H9 (cell line): ENCODE results near the gene FAHD2A. TPM values are rescaled to one million over a fixed set of nuclear protein-coding genes. Genes with fewer than 3 reads are reported as not detected.

Experiments
- DNase-seq: peaks from one replicate; pipeline ENCODE4 v3.0.0-alpha.2; 2017
- H2AFZ ChIP-seq: one replicate; pipeline ENCODE4 v1.6.1; 2013; ENCODE audit warnings: mild to moderate bottlenecking, low read length, control low read depth, moderate library complexity
- H2AK5ac ChIP-seq: 2 replicates; pipeline ENCODE4 v1.6.1; 2013; ENCODE audit warnings: low read length, control low read depth, mixed read lengths; ENCODE audit not compliant: insufficient read length
- H2BK120ac ChIP-seq: one replicate; pipeline ENCODE4 v1.6.1; 2013; ENCODE audit warnings: low read depth, mild to moderate bottlenecking, low read length, control low read depth, inconsistent platforms; ENCODE audit not compliant: poor library complexity, severe bottlenecking
- H2BK12ac ChIP-seq: 2 replicates; pipeline ENCODE4 v1.6.1; 2013; ENCODE audit warnings: low read length, control low read depth, mixed read lengths, low read depth; ENCODE audit not compliant: insufficient read length
- H2BK15ac ChIP-seq: 2 replicates; pipeline ENCODE4 v1.6.1; 2013; ENCODE audit warnings: low read depth, low read length, control low read depth
- H2BK20ac ChIP-seq: one replicate; pipeline ENCODE4 v1.6.1; 2013; ENCODE audit warnings: low read depth, mild to moderate bottlenecking, low read length, control low read depth, inconsistent platforms; ENCODE audit not compliant: poor library complexity, severe bottlenecking
- H2BK5ac ChIP-seq: 2 replicates; pipeline ENCODE4 v1.6.1; 2013; ENCODE audit warnings: low read length, control low read depth, mixed read lengths; ENCODE audit not compliant: insufficient read length
- H3K14ac ChIP-seq: 2 replicates; pipeline ENCODE4 v1.6.1; 2013; ENCODE audit warnings: low read length, control low read depth; ENCODE audit not compliant: insufficient read depth
- H3K18ac ChIP-seq: 2 replicates; pipeline ENCODE4 v1.6.1; 2013; ENCODE audit warnings: low read depth, mild to moderate bottlenecking, mixed read lengths, low read length, control low read depth; ENCODE audit not compliant: insufficient read length
- H3K23ac ChIP-seq: 2 replicates; pipeline ENCODE4 v1.6.1; 2013; ENCODE audit warnings: low read length, control low read depth, mixed read lengths, low read depth; ENCODE audit not compliant: insufficient read length
- H3K23me2 ChIP-seq: 2 replicates; pipeline ENCODE4 v1.6.1; 2013; ENCODE audit warnings: low read depth, mild to moderate bottlenecking, mixed read lengths, low read length, control low read depth; ENCODE audit not compliant: insufficient read length, poor library complexity, severe bottlenecking
- H3K27ac ChIP-seq: 2 replicates; pipeline ENCODE4 v1.5.1; 2013; ENCODE audit warnings: low read length, control low read depth, mixed read lengths, low read depth; ENCODE audit not compliant: insufficient read length
- H3K27me3 ChIP-seq: 2 replicates; pipeline ENCODE4 v1.6.1; 2013; ENCODE audit warnings: low read length, control low read depth, inconsistent platforms; ENCODE audit not compliant: insufficient read depth
- H3K4ac ChIP-seq: 2 replicates; pipeline ENCODE4 v1.6.1; 2013; ENCODE audit warnings: low read depth, mild to moderate bottlenecking, control low read depth, inconsistent platforms, low read length, moderate library complexity
- H3K4me1 ChIP-seq: 2 replicates; pipeline ENCODE4 v1.6.1; 2013; ENCODE audit warnings: low read length, control low read depth, inconsistent platforms; ENCODE audit not compliant: insufficient read depth
- H3K4me2 ChIP-seq: 2 replicates; pipeline ENCODE4 v1.6.1; 2013; ENCODE audit warnings: low read length, control low read depth, mixed read lengths; ENCODE audit not compliant: insufficient read length, insufficient read depth
- H3K56ac ChIP-seq: 2 replicates; pipeline ENCODE4 v1.6.1; 2013; ENCODE audit warnings: low read depth, mild to moderate bottlenecking, mixed read lengths, low read length, control low read depth; ENCODE audit not compliant: insufficient read length
- H3K79me1 ChIP-seq: 2 replicates; pipeline ENCODE4 v1.6.1; 2013; ENCODE audit warnings: low read depth, mild to moderate bottlenecking, moderate library complexity, low read length, control low read depth, inconsistent platforms; ENCODE audit not compliant: insufficient read depth, poor library complexity, severe bottlenecking
- H3K79me2 ChIP-seq: 2 replicates; pipeline ENCODE4 v1.6.1; 2013; ENCODE audit warnings: low read length, control low read depth, inconsistent platforms; ENCODE audit not compliant: insufficient read depth
- H3K9ac ChIP-seq: 2 replicates; pipeline ENCODE4 v1.6.1; 2013; ENCODE audit warnings: low read length, control low read depth, mixed read lengths; ENCODE audit not compliant: insufficient read length; ENCODE audit errors: extremely low read depth
- H3K9me3 ChIP-seq: one replicate; pipeline ENCODE4 v1.6.1; 2013; ENCODE audit warnings: low read depth, low read length, inconsistent platforms; ENCODE audit not compliant: control insufficient read depth
- H3T11ph ChIP-seq: one replicate; pipeline ENCODE4 v1.6.1; 2013; ENCODE audit warnings: mild to moderate bottlenecking, low read length, control low read depth, inconsistent platforms
- H4K20me1 ChIP-seq: one replicate; pipeline ENCODE4 v1.6.1; 2013; ENCODE audit not compliant: control insufficient read depth, insufficient read length, insufficient read depth
- H4K5ac ChIP-seq: 2 replicates; pipeline ENCODE4 v1.6.1; 2013; ENCODE audit warnings: low read depth, mild to moderate bottlenecking, mixed read lengths, low read length, control low read depth; ENCODE audit not compliant: insufficient read length
- H4K8ac ChIP-seq: replicated peaks from 2 replicates; pipeline ENCODE4 v1.6.1; 2013; ENCODE audit warnings: low read length, control low read depth, mixed read lengths, low read depth; ENCODE audit not compliant: insufficient read length
- H4K91ac ChIP-seq: 2 replicates; pipeline ENCODE4 v1.6.1; 2013; ENCODE audit warnings: low read depth, mild to moderate bottlenecking, moderate library complexity, mixed read lengths, low read length, control low read depth; ENCODE audit not compliant: insufficient read length
- H3K27ac Mint-ChIP-seq, 3 experiments: 2 replicates in 2 of 3; 3 replicates in 1 of 3; pipeline ENCODE4 v1.8.0; 2020 to 2021; ENCODE audit warnings: mixed read lengths in 3 of 3, mild to moderate bottlenecking in 1 of 3, moderate library complexity in 1 of 3
- H3K27me3 Mint-ChIP-seq: 2 replicates; pipeline ENCODE4 v1.8.0; 2021; ENCODE audit warnings: low read depth, mild to moderate bottlenecking, moderate library complexity, mixed read lengths
- H3K36me3 Mint-ChIP-seq, 3 experiments: 2 replicates in 2 of 3; 3 replicates in 1 of 3; pipeline ENCODE4 v1.8.0; 2020 to 2021; ENCODE audit warnings: low read depth in 3 of 3, mixed read lengths in 3 of 3; ENCODE audit not compliant: insufficient read depth in 1 of 3
- H3K4me1 Mint-ChIP-seq, 2 experiments: 2 replicates each; pipeline ENCODE4 v1.8.0; 2020; ENCODE audit warnings: mixed read lengths in 2 of 2
- H3K4me3 Mint-ChIP-seq, 2 experiments: 2 replicates in 1 of 2; 3 replicates in 1 of 2; pipeline ENCODE4 v1.8.0; 2020 to 2021; ENCODE audit warnings: mild to moderate bottlenecking in 2 of 2, mixed read lengths in 2 of 2, moderate library complexity in 1 of 2
- H3K9me3 Mint-ChIP-seq, 2 experiments: 2 replicates in 1 of 2; 3 replicates in 1 of 2; pipeline ENCODE4 v1.8.0; 2020; ENCODE audit warnings: mild to moderate bottlenecking in 2 of 2, mixed read lengths in 2 of 2, moderate library complexity in 1 of 2
- CTCF ChIP-seq: fragments of 200-600 bp; sonication (generic); conservative IDR thresholded peaks from 3 replicates; pipeline ENCODE4 v1.8.0; 2021; ENCODE audit warnings: antibody characterized with exemption, mild to moderate bottlenecking
- WGBS: extraction: QIAGEN DNeasy Blood & Tissue Kit; methylation state at CpG from one replicate; pipeline ENCODE4 v1.1.7; 2013; ENCODE audit warnings: missing lambda C conversion rate, low lambda C conversion rate, mixed read lengths; ENCODE audit not compliant: insufficient read length; ENCODE audit errors: extremely low coverage; 5-methylcytosine and 5-hydroxymethylcytosine counted together
- total RNA-seq: library from RNA; stranded (reverse); gene quantifications from 2 replicates; pipeline ENCODE4 v1.2.1, GENCODE V29; 2021

FAHD2A gene
- total RNA-seq, 1 experiment from 2014 or later = 39.8 TPM

GRCh38 chr2:95361216-95361980, 41.1 kb upstream of the FAHD2A start:
- Mint-ChIP-seq H3K9me3 (peaks cover 0 to 17% of the 10 kb centered on the region in 2 experiments; a peak in 3 of 5 replicates), H3K27ac (no peak overlapping the region; a peak in 1 of 7 replicates), H3K4me1 (no peaks in the 10 kb centered on the region), H3K27me3 (peaks cover 27% of the 10 kb centered on the region), H3K36me3 (no peaks in the 10 kb centered on the region), H3K4me3 (no peak overlapping the region)
- Histone ChIP-seq H3K23ac (no peak overlapping the region), H3K18ac (no peak overlapping the region), H4K8ac (no peak overlapping the region), H2BK12ac (no peak overlapping the region), H2BK15ac (no peak overlapping the region), H2AK5ac (no peak overlapping the region), H4K20me1 (no peaks in the 10 kb centered on the region), H3K4me2 (no peak overlapping the region), H2AFZ (no peak overlapping the region), H4K91ac (no peak overlapping the region), H2BK20ac (no peak overlapping the region), H2BK5ac (no peak overlapping the region), H3K9me3 (no peaks in the 10 kb centered on the region), H3K27me3 (no peaks in the 10 kb centered on the region), H3K9ac (no peak overlapping the region), H3K27ac (no peak overlapping the region), H3K4me1 (no peaks in the 10 kb centered on the region), H3K4ac (no peak overlapping the region), H3K14ac (no peak overlapping the region), H3K23me2 (no peaks in the 10 kb centered on the region), H3T11ph (no peak overlapping the region), H3K79me2 (no peaks in the 10 kb centered on the region), H3K56ac (no peak overlapping the region), H3K79me1 (no peaks in the 10 kb centered on the region), H2BK120ac (no peak overlapping the region), H4K5ac (no peak overlapping the region)
- WGBS = no CpG with 5 or more reads among the region's 9 CpGs
- DNase-seq = peak; percentile 8
- TF ChIP-seq CTCF = no peak
